NCI-H524 treated with DMSO at 0.1 percent for 48 hours (cell line): ENCODE results near the gene ZNF362.
A peak's percentile ranks its signal among the peaks of the same experiment; 100 is the strongest.

ENCODE experiments used
- DNase-seq: peaks from one replicate; lab custom pipeline; 2025; lab: John Stamatoyannopoulos, UW

The ZNF362 gene

GRCh38 chr1:33244809-33245186 is 11.5 kb upstream of the ZNF362 start:
- DNase-seq = no peak

- no peak for DNase-seq
These were observed 10.1 kb upstream of the ZNF362 start for GRCh38 chr1:33246171-33246570.

GRCh38 chr1:33247545-33247944 is 8.7 kb upstream of the ZNF362 start:
- DNase-seq = no peak

- no peak for DNase-seq
These were observed 8.0 kb upstream of the ZNF362 start for GRCh38 chr1:33248244-33248643.

GRCh38 chr1:33249422-33249821 is 6.9 kb upstream of the ZNF362 start:
- no peak for DNase-seq

- DNase-seq = no peak
These were observed 6.1 kb upstream of the ZNF362 start for GRCh38 chr1:33250217-33250616.

- no peak for DNase-seq
These were observed 5.6 kb upstream of the ZNF362 start for GRCh38 chr1:33250724-33251123.

- DNase-seq = no peak
These were observed 1.8 kb upstream of the ZNF362 start for GRCh38 chr1:33254491-33254890.

GRCh38 chr1:33255347-33256220 is 708 bp upstream of the ZNF362 start:
- DNase-seq = peak; percentile 30

GRCh38 chr1:33256221-33256470 is 146 bp upstream of the ZNF362 start:
- no peak for DNase-seq

- no peak for DNase-seq
These were observed 997 bp downstream of the ZNF362 start for GRCh38 chr1:33257207-33257771.

- no peak for DNase-seq
These were observed 1.8 kb downstream of the ZNF362 start for GRCh38 chr1:33257772-33258712.

GRCh38 chr1:33258788-33259274 is 2.5 kb downstream of the ZNF362 start:
- no peak for DNase-seq

- DNase-seq = no peak
These were observed 3.6 kb downstream of the ZNF362 start for GRCh38 chr1:33259879-33260278.

GRCh38 chr1:33260439-33260838 is 4.1 kb downstream of the ZNF362 start:
- DNase-seq = no peak

- DNase-seq = no peak
These were observed 5.1 kb downstream of the ZNF362 start for GRCh38 chr1:33261344-33261743.

GRCh38 chr1:33263890-33264504 is 7.7 kb downstream of the ZNF362 start:
- DNase-seq = no peak

- no peak for DNase-seq
These were observed 9.7 kb downstream of the ZNF362 start for GRCh38 chr1:33265780-33266605.

- no peak for DNase-seq
These were observed 10.5 kb downstream of the ZNF362 start for GRCh38 chr1:33266766-33267165.

GRCh38 chr1:33267468-33268205 is 11.3 kb downstream of the ZNF362 start:
- no peak for DNase-seq

- no peak for DNase-seq
These were observed 12.2 kb downstream of the ZNF362 start for GRCh38 chr1:33268457-33268856.
